HepG2 (cell line): ENCODE measurements around the gene C3orf70. TPM values are rescaled to one million over a fixed set of nuclear protein-coding genes. Genes with fewer than 3 reads are reported as not detected.

Experiments
- ATAC-seq: fragments of 200-7000 bp; cut with Tn5 transposase; 3 replicates; pipeline ENCODE4 v1.9.1; 2020; ENCODE audit warnings: mild to moderate bottlenecking, moderate library complexity
- BruUV-seq: library from RNA; stranded (reverse); fragments of 400-500 nt; replicated peaks from 2 replicates; lab custom pipeline; 2021; lab: Mats Ljungman, UMichigan
- CTCF ChIA-PET: fragments of 300-600 bp; formaldehyde crosslinking; extraction: SDS; loops from one replicate; lab custom pipeline; 2021; ENCODE audit warnings: low total read pairs, inconsistent platforms, low intra/inter-chr PET ratio; lab: Yijun Ruan, JAX
- POLR2A ChIA-PET: fragments of 350-600 bp; sonication (Branson Sonifier 250); formaldehyde crosslinking; loops from one replicate; lab custom pipeline; 2020; ENCODE audit warnings: antibody characterized with exemption, inconsistent platforms; lab: Yijun Ruan, JAX
- DNase-seq: peaks from one replicate; pipeline ENCODE4 v3.0.0-alpha.2; 2015; ENCODE audit warnings: low spot score
- FAIRE-seq: peaks from 3 replicates; lab custom pipeline; 2011; peaks lifted over from hg19 to GRCh38; lab: Jason Lieb, UNC
- H2AFZ ChIP-seq: one replicate; pipeline ENCODE4 v1.6.1; 2011; ENCODE audit warnings: low read length, inconsistent platforms
- H3K27ac ChIP-seq: fragments of 300-600 bp; 3 replicates; pipeline ENCODE4 v1.8.0; 2011; ENCODE audit warnings: mixed run types, mild to moderate bottlenecking, mixed read lengths, low read length, inconsistent platforms; ENCODE audit not compliant: insufficient read depth; ENCODE audit errors: extremely low read length
- H3K27me3 ChIP-seq, 2 experiments: fragments of 200-600 bp in 1 of 2; 2 replicates in 1 of 2; 3 replicates in 1 of 2; pipeline versions ENCODE4 v1.6.0 to v1.8.0; 2011; ENCODE audit warnings: low read length in 2 of 2, mild to moderate bottlenecking in 2 of 2, moderate library complexity in 2 of 2, inconsistent platforms in 1 of 2; ENCODE audit not compliant: insufficient read depth in 2 of 2, control insufficient read depth in 1 of 2
- H3K36me3 ChIP-seq, 2 experiments: fragments of 200-600 bp in 1 of 2; replicated peaks in 1 of 2; 2 replicates in 1 of 2; 3 replicates in 1 of 2; pipeline versions ENCODE4 v1.5.1 to v1.8.0; 2011; ENCODE audit warnings: low read length in 2 of 2, inconsistent platforms in 1 of 2; ENCODE audit not compliant: insufficient read depth in 2 of 2, control insufficient read depth in 1 of 2
- H3K4me1 ChIP-seq: 2 replicates; pipeline ENCODE4 v1.5.1; 2012; ENCODE audit warnings: low read length, inconsistent platforms; ENCODE audit not compliant: insufficient read depth
- H3K4me2 ChIP-seq: 2 replicates; pipeline ENCODE4 v1.6.0; 2011; ENCODE audit warnings: low read depth, low read length, inconsistent platforms
- H3K4me3 ChIP-seq, 3 experiments: fragments of 200-600 bp in 1 of 3; sonication (generic), shearing (Covaris generic) in 1 of 3; replicated peaks in 1 of 3; 2 replicates each; pipeline ENCODE4 v1.5.1; 2011 to 2016; ENCODE audit warnings: low read length in 3 of 3, inconsistent platforms in 2 of 3, low read depth in 2 of 3, mild to moderate bottlenecking in 2 of 3, control low read depth in 1 of 3, mixed read lengths in 1 of 3; ENCODE audit not compliant: insufficient read depth in 1 of 3
- H3K79me2 ChIP-seq: one replicate; pipeline ENCODE4 v1.6.1; 2011; ENCODE audit warnings: low read length, inconsistent platforms; ENCODE audit not compliant: insufficient read depth
- H3K9ac ChIP-seq: 2 replicates; pipeline ENCODE4 v1.6.0; 2011; ENCODE audit warnings: mild to moderate bottlenecking, low read depth, low read length, inconsistent platforms; ENCODE audit not compliant: insufficient read depth
- H3K9me3 ChIP-seq: 2 replicates; pipeline ENCODE4 v1.5.1; 2012; ENCODE audit warnings: mild to moderate bottlenecking, low read length
- H4K20me1 ChIP-seq: 2 replicates; pipeline ENCODE4 v1.6.0; 2011; ENCODE audit warnings: inconsistent platforms, mild to moderate bottlenecking, low read length, moderate library complexity; ENCODE audit not compliant: insufficient read depth
- CEBPB ChIP-seq: IDR thresholded peaks from 2 replicates; pipeline ENCODE4 v1.6.1; 2011; ENCODE audit warnings: low read depth, low read length, improper control_type of control experiment, borderline replicate concordance
- CEBPG ChIP-seq: IDR thresholded peaks from 2 replicates; pipeline ENCODE4 v1.6.1; 2016
- EP300 ChIP-seq, 3 experiments: sonication (generic) in 1 of 3; formaldehyde crosslinking in 1 of 3; IDR thresholded peaks; 2 replicates each; pipeline versions ENCODE4 v1.5.1 to v1.6.1; 2011 to 2020; ENCODE audit warnings: low read depth in 2 of 3, low read length in 2 of 3, borderline replicate concordance in 1 of 3, improper control_type of control experiment in 1 of 3, mild to moderate bottlenecking in 1 of 3, missing genetic modification reagents in 1 of 3, moderate library complexity in 1 of 3
- GATAD2A ChIP-seq: IDR thresholded peaks from 2 replicates; pipeline ENCODE4 v1.6.1; 2016
- NR2F1 ChIP-seq, 2 experiments: fragments of 450-650 bp in 1 of 2; formaldehyde crosslinking in 1 of 2; IDR thresholded peaks; 2 replicates each; pipeline versions ENCODE4 v1.5.0 to v1.6.1; 2016 to 2020; ENCODE audit warnings: mild to moderate bottlenecking in 1 of 2, missing compliant biosample characterization in 1 of 2, missing genetic modification reagents in 1 of 2, moderate library complexity in 1 of 2
- RCOR2 ChIP-seq: IDR thresholded peaks from 2 replicates; pipeline ENCODE4 v1.6.1; 2016; ENCODE audit warnings: missing biosample characterization, missing genetic modification reagents
- SOX13 ChIP-seq, 3 experiments: fragments of 450-650 bp in 1 of 3; sonication (generic) in 1 of 3; formaldehyde crosslinking in 1 of 3; IDR thresholded peaks in 2 of 3; conservative IDR thresholded peaks in 1 of 3; 2 replicates each; pipeline versions ENCODE4 v1.5.0 to v1.6.1; 2016 to 2020; ENCODE audit warnings: antibody characterized with exemption in 1 of 3, mild to moderate bottlenecking in 1 of 3, missing compliant biosample characterization in 1 of 3, missing genetic modification reagents in 1 of 3, moderate library complexity in 1 of 3
- SOX6 ChIP-seq, 2 experiments: fragments of 450-650 bp in 1 of 2; sonication (generic) in 1 of 2; formaldehyde crosslinking in 1 of 2; IDR thresholded peaks; 2 replicates each; pipeline versions ENCODE4 v1.4.0 to v1.6.1; 2017 to 2020; ENCODE audit warnings: antibody characterized with exemption in 1 of 2, mild to moderate bottlenecking in 1 of 2, missing genetic modification reagents in 1 of 2
- ZNF143 ChIP-seq: sonication (generic); formaldehyde crosslinking; IDR thresholded peaks from 2 replicates; pipeline ENCODE4 v1.4.0; 2020; ENCODE audit warnings: missing genetic modification reagents
- WGBS: methylation state at CpG from one replicate; pipeline ENCODE4 v1.1.6; 2017; ENCODE audit warnings: low lambda C conversion rate; 5-methylcytosine and 5-hydroxymethylcytosine counted together
- in situ Hi-C: cut with HindIII; loops from 2 replicates; pipeline ENCODE4 v1.10.0; 2017; ENCODE audit warnings: low pct_unique_long_range_greater_than_20kb; ENCODE audit not compliant: extremely low pct_ligation_motif_present
- intact Hi-C: fragments of 100-400 bp; cut with micrococcal nuclease; formaldehyde crosslinking; loops from one replicate; pipeline ENCODE4 v1.10.0; 2022; ENCODE audit not compliant: unreplicated experiment
- polyA plus RNA-seq, 8 experiments: library from polyadenylated mRNA; depleted of rRNA in 3 of 8; stranded (reverse) in 7 of 8; unstranded in 1 of 8; fragments of >200 nt; fragmentation: Illumina TruSeq in 4 of 8; extraction: Trizol in 4 of 8; gene quantifications; 2 replicates each; pipeline versions ENCODE4 v1.2.1 to v1.2.3, GENCODE V29; 2011 to 2016; ENCODE audit warnings: low read depth in 4 of 8, missing spikeins in 1 of 8, mixed read lengths in 1 of 8; ENCODE audit not compliant: insufficient read depth in 1 of 8
- total RNA-seq, 5 experiments: library from RNA; depleted of rRNA; stranded (reverse); fragments of >200 nt; fragmentation: Illumina TruSeq; extraction: Trizol; gene quantifications; 2 replicates each; pipeline ENCODE4 v1.2.3, GENCODE V29; 2016; ENCODE audit warnings: low read depth in 1 of 5
- TF ChIP-seq, protein P1 (sequence below): IDR thresholded peaks from 2 replicates; pipeline ENCODE4 v1.4.0; 2020; ENCODE audit warnings: mild to moderate bottlenecking, missing genetic modification reagents
- TF ChIP-seq, protein P2 (sequence below): sonication (generic); formaldehyde crosslinking; IDR thresholded peaks from 2 replicates; pipeline ENCODE4 v1.4.0; 2020; ENCODE audit warnings: missing genetic modification reagents, borderline replicate concordance

Gene C3orf70
- total and polyA plus RNA-seq, 2 of the 13 experiments (the other 11 are each of a cell fraction or from before 2014, with no cell fraction given), result 0.79 to 2.4 TPM

DNA sequence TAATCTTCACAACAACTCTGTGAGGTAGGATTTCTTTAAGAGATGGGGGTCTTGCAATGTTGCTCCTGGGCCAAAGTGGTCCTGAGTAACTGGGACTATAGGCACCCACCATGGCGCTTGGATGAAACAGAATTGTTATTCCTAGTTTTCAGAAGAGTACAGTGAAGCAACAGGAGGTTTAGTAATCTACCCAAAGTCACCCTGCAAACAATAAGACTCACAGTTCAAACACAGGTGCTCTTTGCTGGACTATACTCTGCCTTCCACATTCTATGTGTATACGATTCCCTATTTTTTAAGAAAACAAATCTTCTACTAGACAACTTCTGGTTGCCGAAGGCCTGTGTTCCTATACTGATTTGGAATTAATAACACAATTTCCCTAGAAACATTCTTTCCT lies 8.1 kb downstream of the C3orf70 start:
- peak overlapping the region; percentile 16; the same call in 1 of the 2 replicates for H3K4me2 ChIP-seq
- ATAC-seq (peak; percentile 89), DNase-seq (peak; percentile 62), FAIRE-seq (peak; percentile 32)
- CTCF ChIA-PET, result no interaction called here
- peaks cover 22% of the 10 kb centered on the region for H3K4me1 ChIP-seq
- no peaks in the 10 kb centered on the region for H3K9me3 ChIP-seq
- no peaks in the 10 kb centered on the region; a peak in 1 of 5 replicates for H3K27me3 ChIP-seq
- TF ChIP-seq NR2F1 (CRISPR knock-in tag; IDR thresholded peaks at IDR 0.05), result no peak
- peak; percentile 27; the same call in 1 of the 2 replicates for TF ChIP-seq GATAD2A (CRISPR knock-in tag)
- peak in 1 of 2 experiments; percentile 53; a peak in 1 of 4 replicates for TF ChIP-seq EP300 (IDR thresholded peaks at IDR 0.05; ENCODE audit: low read depth in 2 of 2, low read length in 2 of 2)
- TF ChIP-seq EP300 (CRISPR knock-in tag; IDR thresholded peaks at IDR 0.05; ENCODE audit: borderline replicate concordance), result no peak
- TF ChIP-seq, protein P1, sequence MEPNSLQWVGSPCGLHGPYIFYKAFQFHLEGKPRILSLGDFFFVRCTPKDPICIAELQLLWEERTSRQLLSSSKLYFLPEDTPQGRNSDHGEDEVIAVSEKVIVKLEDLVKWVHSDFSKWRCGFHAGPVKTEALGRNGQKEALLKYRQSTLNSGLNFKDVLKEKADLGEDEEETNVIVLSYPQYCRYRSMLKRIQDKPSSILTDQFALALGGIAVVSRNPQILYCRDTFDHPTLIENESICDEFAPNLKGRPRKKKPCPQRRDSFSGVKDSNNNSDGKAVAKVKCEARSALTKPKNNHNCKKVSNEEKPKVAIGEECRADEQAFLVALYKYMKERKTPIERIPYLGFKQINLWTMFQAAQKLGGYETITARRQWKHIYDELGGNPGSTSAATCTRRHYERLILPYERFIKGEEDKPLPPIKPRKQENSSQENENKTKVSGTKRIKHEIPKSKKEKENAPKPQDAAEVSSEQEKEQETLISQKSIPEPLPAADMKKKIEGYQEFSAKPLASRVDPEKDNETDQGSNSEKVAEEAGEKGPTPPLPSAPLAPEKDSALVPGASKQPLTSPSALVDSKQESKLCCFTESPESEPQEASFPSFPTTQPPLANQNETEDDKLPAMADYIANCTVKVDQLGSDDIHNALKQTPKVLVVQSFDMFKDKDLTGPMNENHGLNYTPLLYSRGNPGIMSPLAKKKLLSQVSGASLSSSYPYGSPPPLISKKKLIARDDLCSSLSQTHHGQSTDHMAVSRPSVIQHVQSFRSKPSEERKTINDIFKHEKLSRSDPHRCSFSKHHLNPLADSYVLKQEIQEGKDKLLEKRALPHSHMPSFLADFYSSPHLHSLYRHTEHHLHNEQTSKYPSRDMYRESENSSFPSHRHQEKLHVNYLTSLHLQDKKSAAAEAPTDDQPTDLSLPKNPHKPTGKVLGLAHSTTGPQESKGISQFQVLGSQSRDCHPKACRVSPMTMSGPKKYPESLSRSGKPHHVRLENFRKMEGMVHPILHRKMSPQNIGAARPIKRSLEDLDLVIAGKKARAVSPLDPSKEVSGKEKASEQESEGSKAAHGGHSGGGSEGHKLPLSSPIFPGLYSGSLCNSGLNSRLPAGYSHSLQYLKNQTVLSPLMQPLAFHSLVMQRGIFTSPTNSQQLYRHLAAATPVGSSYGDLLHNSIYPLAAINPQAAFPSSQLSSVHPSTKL (CRISPR knock-in tag), result 0 out of 2 replicates have a peak, but pooled peaks have one; percentile 20
- no peak for TF ChIP-seq ZNF143 (CRISPR knock-in tag)
- TF ChIP-seq RCOR2 (CRISPR knock-in tag), result 0 out of 2 replicates have a peak, but pooled peaks have one; percentile 22
- TF ChIP-seq, protein P2, sequence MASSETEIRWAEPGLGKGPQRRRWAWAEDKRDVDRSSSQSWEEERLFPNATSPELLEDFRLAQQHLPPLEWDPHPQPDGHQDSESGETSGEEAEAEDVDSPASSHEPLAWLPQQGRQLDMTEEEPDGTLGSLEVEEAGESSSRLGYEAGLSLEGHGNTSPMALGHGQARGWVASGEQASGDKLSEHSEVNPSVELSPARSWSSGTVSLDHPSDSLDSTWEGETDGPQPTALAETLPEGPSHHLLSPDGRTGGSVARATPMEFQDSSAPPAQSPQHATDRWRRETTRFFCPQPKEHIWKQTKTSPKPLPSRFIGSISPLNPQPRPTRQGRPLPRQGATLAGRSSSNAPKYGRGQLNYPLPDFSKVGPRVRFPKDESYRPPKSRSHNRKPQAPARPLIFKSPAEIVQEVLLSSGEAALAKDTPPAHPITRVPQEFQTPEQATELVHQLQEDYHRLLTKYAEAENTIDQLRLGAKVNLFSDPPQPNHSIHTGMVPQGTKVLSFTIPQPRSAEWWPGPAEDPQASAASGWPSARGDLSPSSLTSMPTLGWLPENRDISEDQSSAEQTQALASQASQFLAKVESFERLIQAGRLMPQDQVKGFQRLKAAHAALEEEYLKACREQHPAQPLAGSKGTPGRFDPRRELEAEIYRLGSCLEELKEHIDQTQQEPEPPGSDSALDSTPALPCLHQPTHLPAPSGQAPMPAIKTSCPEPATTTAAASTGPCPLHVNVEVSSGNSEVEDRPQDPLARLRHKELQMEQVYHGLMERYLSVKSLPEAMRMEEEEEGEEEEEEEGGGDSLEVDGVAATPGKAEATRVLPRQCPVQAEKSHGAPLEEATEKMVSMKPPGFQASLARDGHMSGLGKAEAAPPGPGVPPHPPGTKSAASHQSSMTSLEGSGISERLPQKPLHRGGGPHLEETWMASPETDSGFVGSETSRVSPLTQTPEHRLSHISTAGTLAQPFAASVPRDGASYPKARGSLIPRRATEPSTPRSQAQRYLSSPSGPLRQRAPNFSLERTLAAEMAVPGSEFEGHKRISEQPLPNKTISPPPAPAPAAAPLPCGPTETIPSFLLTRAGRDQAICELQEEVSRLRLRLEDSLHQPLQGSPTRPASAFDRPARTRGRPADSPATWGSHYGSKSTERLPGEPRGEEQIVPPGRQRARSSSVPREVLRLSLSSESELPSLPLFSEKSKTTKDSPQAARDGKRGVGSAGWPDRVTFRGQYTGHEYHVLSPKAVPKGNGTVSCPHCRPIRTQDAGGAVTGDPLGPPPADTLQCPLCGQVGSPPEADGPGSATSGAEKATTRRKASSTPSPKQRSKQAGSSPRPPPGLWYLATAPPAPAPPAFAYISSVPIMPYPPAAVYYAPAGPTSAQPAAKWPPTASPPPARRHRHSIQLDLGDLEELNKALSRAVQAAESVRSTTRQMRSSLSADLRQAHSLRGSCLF (CRISPR knock-in tag), result no peak
- TF ChIP-seq CEBPB, result peak; percentile 30; the same call in 1 of the 2 replicates
- no peak for TF ChIP-seq SOX13 (IDR thresholded peaks at IDR 0.05)
- TF ChIP-seq SOX13 (CRISPR knock-in tag; conservative IDR thresholded peaks at IDR 0.05 in 1 of 2, IDR thresholded peaks at IDR 0.05 in 1 of 2), result peak in 1 of 2 experiments; percentile 54; a peak in 1 of 4 replicates
- TF ChIP-seq SOX6 (IDR thresholded peaks at IDR 0.05), result no peak
- TF ChIP-seq SOX6 (CRISPR knock-in tag; IDR thresholded peaks at IDR 0.05), result peak; percentile 23; the same call in 1 of the 2 replicates
- TF ChIP-seq CEBPG (CRISPR knock-in tag), result peak; percentile 39; the same call in 1 of the 2 replicates
- POLR2A ChIA-PET, result no interaction called here
- no peak overlapping the region for H2AFZ ChIP-seq
- in situ Hi-C loops, result no loop called here
- intact Hi-C loops, result no loop called here
- no peaks in the 10 kb centered on the region for H3K36me3 ChIP-seq
- H3K79me2 ChIP-seq, result no peaks in the 10 kb centered on the region
- no peak overlapping the region for H3K4me3 ChIP-seq
- no peak overlapping the region for H3K27ac ChIP-seq
- no TSS peak for BruUV-seq
- H3K9ac ChIP-seq, result no peak overlapping the region
- no peaks in the 10 kb centered on the region for H4K20me1 ChIP-seq
- WGBS, result 5% methylated on average over 2 of the region's 3 CpGs
